DND-41 (cell line): ENCODE data around the gene LYPD6B.

Experiments
- ATAC-seq: fragments of 200-7000 bp; cut with Tn5 transposase; 3 replicates; pipeline ENCODE4 v1.9.1; 2021; ENCODE audit warnings: low read depth; ENCODE audit not compliant: insufficient read depth
- DNase-seq: peaks from one replicate; pipeline ENCODE4 v3.0.0-alpha.2; 2020
- H2AFZ ChIP-seq: 2 replicates; pipeline ENCODE4 v1.6.0; 2012; ENCODE audit warnings: low read depth, low read length
- H3K27ac ChIP-seq: 2 replicates; pipeline ENCODE4 v1.5.1; 2012; ENCODE audit warnings: low read length, inconsistent platforms
- H3K27me3 ChIP-seq: fragments of 200-600 bp; sonication (generic); 2 replicates; pipeline ENCODE4 v1.6.0; 2012; ENCODE audit warnings: low read length, mild to moderate bottlenecking, inconsistent platforms; ENCODE audit not compliant: insufficient read depth, poor library complexity
- H3K36me3 ChIP-seq: 2 replicates; pipeline ENCODE4 v1.5.1; 2012; ENCODE audit warnings: low read length, inconsistent platforms; ENCODE audit not compliant: insufficient read depth
- H3K4me1 ChIP-seq: 2 replicates; pipeline ENCODE4 v1.5.1; 2012; ENCODE audit warnings: mild to moderate bottlenecking, low read length; ENCODE audit not compliant: insufficient read depth
- H3K4me2 ChIP-seq: 2 replicates; pipeline ENCODE4 v1.6.0; 2012; ENCODE audit warnings: mild to moderate bottlenecking, moderate library complexity, low read length, inconsistent platforms; ENCODE audit not compliant: insufficient read depth
- H3K4me3 ChIP-seq, 2 experiments: fragments of 200-600 bp in 1 of 2; shearing (Covaris generic) in 1 of 2; 2 replicates each; pipeline ENCODE4 v1.5.1; 2012 to 2016; ENCODE audit warnings: inconsistent platforms in 2 of 2, low read length in 2 of 2, mild to moderate bottlenecking in 2 of 2, low read depth in 1 of 2, moderate library complexity in 1 of 2
- H3K79me2 ChIP-seq: 2 replicates; pipeline ENCODE4 v1.6.0; 2012; ENCODE audit warnings: low read length, inconsistent platforms; ENCODE audit not compliant: insufficient read depth
- H3K9ac ChIP-seq: 2 replicates; pipeline ENCODE4 v1.6.0; 2012; ENCODE audit warnings: low read depth, mild to moderate bottlenecking, inconsistent platforms, low read length, moderate library complexity
- H3K9me3 ChIP-seq: 2 replicates; pipeline ENCODE4 v1.5.1; 2012; ENCODE audit warnings: low read length, moderate library complexity, mild to moderate bottlenecking, inconsistent platforms; ENCODE audit not compliant: insufficient read depth, severe bottlenecking
- H4K20me1 ChIP-seq: 2 replicates; pipeline ENCODE4 v1.6.0; 2012; ENCODE audit warnings: low read length; ENCODE audit not compliant: insufficient read depth
- CTCF ChIP-seq: IDR thresholded peaks from 2 replicates; pipeline ENCODE4 v1.5.1; 2012; ENCODE audit warnings: borderline replicate concordance, low read length, moderate library complexity, mild to moderate bottlenecking; ENCODE audit not compliant: poor library complexity, severe bottlenecking; ENCODE audit errors: extremely low read depth
- EZH2 ChIP-seq: IDR thresholded peaks from 3 replicates; pipeline ENCODE4 v1.6.1; 2012; ENCODE audit warnings: borderline replicate concordance, low read depth, mild to moderate bottlenecking, moderate library complexity, low read length, inconsistent platforms; ENCODE audit not compliant: severe bottlenecking

The LYPD6B gene

GRCh38 chr2:149038442-149039212 lies at the start of gene LYPD6B:
Gene LYPD6B, plus strand, starts transcription at chr2:149038699. Its CDS starts 92,250 bp downstream, at chr2:149130949.
- no peak within 1 kb of the TSS for H3K4me2 ChIP-seq

GRCh38 chr2:148989882-148990493 lies 48.5 kb upstream of the LYPD6B start:
- H3K4me1 ChIP-seq = no peaks in the 10 kb centered on the region
- ATAC-seq (peak; percentile 79), DNase-seq (peak; percentile 46)
- TF ChIP-seq EZH2 = no peak
- TF ChIP-seq CTCF = peak; percentile 70
- no peak overlapping the region for H3K27ac ChIP-seq
- no peak overlapping the region for H3K9ac ChIP-seq
- no peaks in the 10 kb centered on the region for H3K79me2 ChIP-seq
- H3K4me2 ChIP-seq = no peak overlapping the region
- no peaks in the 10 kb centered on the region for H3K27me3 ChIP-seq
- H4K20me1 ChIP-seq = no peaks in the 10 kb centered on the region
- H3K36me3 ChIP-seq = no peaks in the 10 kb centered on the region
- H3K4me3 ChIP-seq = no peak overlapping the region
- H2AFZ ChIP-seq = no peak overlapping the region
- H3K9me3 ChIP-seq = no peaks in the 10 kb centered on the region

More at GRCh38 chr2:149038442-149039212, at the start of gene LYPD6B:
- Histone ChIP-seq H3K4me3 (no peak within 1 kb of the TSS), H3K36me3 (no peaks in the 10 kb centered on the region), H3K27ac (no peak within 1 kb of the TSS), H3K27me3 (peaks cover 9% of the 10 kb centered on the region), H2AFZ (no peak within 1 kb of the TSS), H3K4me1 (no peaks in the 10 kb centered on the region), H3K9ac (no peak within 1 kb of the TSS), H4K20me1 (no peaks in the 10 kb centered on the region), H3K9me3 (no peaks in the 10 kb centered on the region), H3K79me2 (no peaks in the 10 kb centered on the region)
- no peak for DNase-seq
- no peak for ATAC-seq
- TF ChIP-seq CTCF (no peak), EZH2 (no peak)

- no peaks in the 10 kb centered on the region for H3K36me3 ChIP-seq
- ATAC-seq = no peak
- no peaks in the 10 kb centered on the region for H3K9me3 ChIP-seq
- no peak overlapping the region for H2AFZ ChIP-seq
- DNase-seq = no peak
- H3K4me3 ChIP-seq = no peak overlapping the region
- H3K27me3 ChIP-seq = no peaks in the 10 kb centered on the region
- no peaks in the 10 kb centered on the region for H3K79me2 ChIP-seq
- no peak overlapping the region for H3K27ac ChIP-seq
- H3K4me2 ChIP-seq = no peak overlapping the region
- no peaks in the 10 kb centered on the region for H3K4me1 ChIP-seq
- H3K9ac ChIP-seq = no peak overlapping the region
- H4K20me1 ChIP-seq = no peaks in the 10 kb centered on the region
- TF ChIP-seq CTCF (no peak), EZH2 (no peak)
Measured at GRCh38 chr2:148990968-148991367, 47.5 kb upstream of the LYPD6B start.
